Mucosa of descending colon (tissue), 3 donors: ENCODE measurements around the gene ATP13A2. TPM values are rescaled to one million over a fixed set of nuclear protein-coding genes. Genes with fewer than 3 reads are reported as not detected.

ENCODE experiments used
- ATAC-seq: fragments of 200-7000 bp; cut with Tn5 transposase; one replicate; pipeline ENCODE4 v1.9.1; 2020; ENCODE audit warnings: mild to moderate bottlenecking, moderate library complexity
- DNase-seq, 3 donors: peaks; one replicate each; pipeline ENCODE4 v3.0.0-alpha.2; 2020
- H3K36me3 ChIP-seq: fragments of 200-600 bp; one replicate; pipeline ENCODE4 v1.8.0; 2021; ENCODE audit warnings: low read depth, mild to moderate bottlenecking
- H3K4me1 ChIP-seq: fragments of 200-600 bp; one replicate; pipeline ENCODE4 v1.8.0; 2021; ENCODE audit warnings: low read depth, mild to moderate bottlenecking
- H3K4me3 ChIP-seq: fragments of 200-600 bp; one replicate; pipeline ENCODE4 v1.8.0; 2021; ENCODE audit warnings: mild to moderate bottlenecking
- H3K9me3 ChIP-seq: fragments of 200-600 bp; one replicate; pipeline ENCODE4 v1.8.0; 2021; ENCODE audit warnings: mild to moderate bottlenecking
- intact Hi-C, 2 donors: fragments of 100-400 bp; cut with DNase I in 1 of 2; cut with micrococcal nuclease in 1 of 2; formaldehyde crosslinking; loops; one replicate each; pipeline versions ENCODE4 v1.11.0 to v1.11.1; 2022; cut with DNase I, micrococcal nuclease
- total RNA-seq, 3 donors: library from RNA; stranded (reverse); fragmentation: NEBNext Ultra II Directional in 2 of 3; extraction: Animal tissue kit (Norgen Biotek cat#: 25700) in 2 of 3; gene quantifications; one replicate each; pipeline versions ENCODE4 v1.2.1 to v1.2.4, GENCODE V29; 2021 to 2023
- TF ChIP-seq, protein P1 (sequence below): fragments of 200-600 bp; IDR thresholded peaks from one replicate; pipeline ENCODE4 v1.8.0; 2022; ENCODE audit warnings: antibody characterized with exemption, mild to moderate bottlenecking
- donor health status: DM: no; HTN: no; CAD: no; lungs with moderate emphysema.
- donor health status: DM: no; HTN: no; CAD: no.
- donor health status: DM: no; HTN: yes; CAD: no.

The ATP13A2 gene
- total RNA-seq, 3 donors from 2014 or later: 36.0 to 53.5 (median 44.1) TPM

GRCh38 chr1:16980473-16981268, 31.1 kb downstream of the ATP13A2 start, which contains the start of gene MFAP2:
Gene MFAP2, minus strand, starts transcription at chr1:16980620. Its CDS starts 2,347 bp downstream, at chr1:16978273.
- TF ChIP-seq, protein P1, sequence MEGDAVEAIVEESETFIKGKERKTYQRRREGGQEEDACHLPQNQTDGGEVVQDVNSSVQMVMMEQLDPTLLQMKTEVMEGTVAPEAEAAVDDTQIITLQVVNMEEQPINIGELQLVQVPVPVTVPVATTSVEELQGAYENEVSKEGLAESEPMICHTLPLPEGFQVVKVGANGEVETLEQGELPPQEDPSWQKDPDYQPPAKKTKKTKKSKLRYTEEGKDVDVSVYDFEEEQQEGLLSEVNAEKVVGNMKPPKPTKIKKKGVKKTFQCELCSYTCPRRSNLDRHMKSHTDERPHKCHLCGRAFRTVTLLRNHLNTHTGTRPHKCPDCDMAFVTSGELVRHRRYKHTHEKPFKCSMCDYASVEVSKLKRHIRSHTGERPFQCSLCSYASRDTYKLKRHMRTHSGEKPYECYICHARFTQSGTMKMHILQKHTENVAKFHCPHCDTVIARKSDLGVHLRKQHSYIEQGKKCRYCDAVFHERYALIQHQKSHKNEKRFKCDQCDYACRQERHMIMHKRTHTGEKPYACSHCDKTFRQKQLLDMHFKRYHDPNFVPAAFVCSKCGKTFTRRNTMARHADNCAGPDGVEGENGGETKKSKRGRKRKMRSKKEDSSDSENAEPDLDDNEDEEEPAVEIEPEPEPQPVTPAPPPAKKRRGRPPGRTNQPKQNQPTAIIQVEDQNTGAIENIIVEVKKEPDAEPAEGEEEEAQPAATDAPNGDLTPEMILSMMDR: no peak
- no peaks in the 10 kb centered on the region for H3K36me3 ChIP-seq
- no peak for DNase-seq
- ATAC-seq: peak; percentile 32
- H3K9me3 ChIP-seq: no peaks in the 10 kb centered on the region
- H3K4me3 ChIP-seq: no peak within 1 kb of the TSS
- intact Hi-C loops: no loop called here
- peaks cover 8% of the 10 kb centered on the region for H3K4me1 ChIP-seq

DNA sequence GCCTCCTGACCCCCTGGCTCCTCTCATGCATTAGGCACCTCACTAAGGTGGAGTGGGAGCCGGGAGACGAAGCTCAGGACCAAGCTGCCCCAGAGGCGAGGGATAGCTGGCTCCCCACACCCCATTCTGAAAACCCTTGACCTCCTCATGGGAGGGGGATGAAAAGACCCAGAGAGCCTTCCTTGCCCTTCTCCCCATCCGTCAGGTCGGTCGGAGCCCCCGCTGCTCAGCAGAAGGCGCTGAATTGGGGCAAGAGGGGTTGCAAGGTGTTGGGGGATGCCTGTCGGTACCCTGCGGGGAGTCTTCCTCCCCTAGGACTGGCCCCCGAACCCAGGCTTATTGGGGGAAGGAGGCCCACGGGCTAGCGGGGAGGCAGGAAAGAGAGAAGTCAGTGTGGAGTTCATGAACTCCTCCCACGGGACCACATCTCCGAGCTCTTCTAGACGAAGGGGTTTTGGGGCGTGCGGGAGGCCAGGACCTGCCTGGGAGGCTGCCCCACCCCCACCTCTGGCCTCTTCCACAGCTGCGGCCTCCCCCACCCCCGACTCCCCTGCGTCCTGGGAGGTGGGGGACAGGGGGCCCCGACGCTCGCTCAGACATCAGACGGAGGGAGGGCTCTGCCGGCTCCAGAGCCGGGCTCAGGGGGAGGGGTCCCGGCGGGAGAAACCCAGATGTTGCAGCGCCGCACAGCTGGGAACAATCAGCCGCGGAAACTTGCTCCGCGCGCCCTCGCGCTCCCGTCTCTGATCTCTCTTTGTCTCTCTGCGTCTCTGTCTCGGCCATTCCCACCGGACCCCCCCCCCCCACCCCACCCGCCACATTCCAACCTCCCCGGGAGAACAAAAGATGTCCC, 32.0 kb downstream of the ATP13A2 start:
- intact Hi-C loops: no loop called here
- TF ChIP-seq, protein P1: no peak
- peak in 1 of 3 donors; percentile 16 for DNase-seq
- Histone ChIP-seq H3K4me1 (peaks cover 8% of the 10 kb centered on the region), H3K9me3 (no peaks in the 10 kb centered on the region), H3K36me3 (no peaks in the 10 kb centered on the region), H3K4me3 (no peak overlapping the region)
- no peak for ATAC-seq

GRCh38 chr1:16978567-16979474, 32.9 kb downstream of the ATP13A2 start:
- peak; percentile 35 for ATAC-seq
- no peaks in the 10 kb centered on the region for H3K36me3 ChIP-seq
- H3K4me1 ChIP-seq: peaks cover 8% of the 10 kb centered on the region
- intact Hi-C loops: no loop called here
- H3K9me3 ChIP-seq: no peaks in the 10 kb centered on the region
- TF ChIP-seq, protein P1: no peak
- DNase-seq: peak in 2 of 3 donors; percentile 23 to 49
- H3K4me3 ChIP-seq: no peak overlapping the region

DNA sequence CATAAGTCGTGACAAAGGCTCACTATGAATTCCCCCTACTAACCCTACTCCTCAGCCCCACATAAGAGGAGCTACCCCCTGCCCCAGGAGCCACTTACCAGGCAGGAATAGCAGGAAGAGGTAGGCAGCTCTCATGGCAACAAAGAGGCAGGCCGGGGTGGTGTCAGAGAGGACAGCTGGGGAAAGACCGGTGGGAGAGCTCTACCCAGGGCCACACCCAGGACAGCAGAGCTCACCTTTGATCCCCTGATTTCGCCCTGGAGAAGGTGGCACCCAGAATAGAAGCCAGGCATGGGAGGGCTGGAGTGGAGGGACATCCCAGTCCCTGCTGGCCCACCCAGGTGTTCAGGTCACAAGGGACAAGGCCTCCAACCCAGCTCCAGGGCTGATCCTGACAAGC, 33.6 kb downstream of the ATP13A2 start:
- peak; percentile 57 for ATAC-seq
- H3K9me3 ChIP-seq: no peaks in the 10 kb centered on the region
- intact Hi-C loops: no loop called here
- H3K36me3 ChIP-seq: no peaks in the 10 kb centered on the region
- peaks cover 8% of the 10 kb centered on the region for H3K4me1 ChIP-seq
- DNase-seq: no peak
- TF ChIP-seq, protein P1: no peak
- H3K4me3 ChIP-seq: no peak overlapping the region

DNA sequence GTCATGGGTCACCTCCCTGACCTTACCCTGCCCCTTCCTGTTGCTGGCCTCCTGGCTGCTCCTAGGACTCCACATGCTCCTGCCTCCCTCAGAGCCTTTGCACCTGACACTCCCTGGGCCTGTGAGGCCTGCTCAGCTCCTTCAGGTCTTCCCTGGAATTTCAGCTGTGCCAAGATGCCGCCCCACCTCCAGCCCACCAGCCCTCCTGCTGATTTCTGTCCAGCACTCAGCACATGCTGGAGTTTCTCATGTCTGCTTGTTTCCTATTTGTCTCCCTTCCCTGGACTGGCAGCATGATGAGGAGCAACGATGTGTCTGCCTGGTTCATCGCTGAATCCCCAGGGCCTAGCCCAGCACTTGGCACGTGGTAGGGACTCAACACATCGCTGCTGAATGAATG, 34.4 kb downstream of the ATP13A2 start:
- intact Hi-C loops: no loop called here

More for the DNA sequence above, 34.4 kb downstream of the ATP13A2 start:
- no peak for ATAC-seq
- no peak for DNase-seq
- H3K4me3 ChIP-seq: no peak overlapping the region
- peaks cover 8% of the 10 kb centered on the region for H3K4me1 ChIP-seq
- TF ChIP-seq, protein P1: no peak
- H3K36me3 ChIP-seq: no peaks in the 10 kb centered on the region
- H3K9me3 ChIP-seq: no peaks in the 10 kb centered on the region
